Measurements from ENCODE around the gene SETDB1.

- TF ChIP-seq EHMT2 (IDR thresholded peaks at IDR 0.05; ENCODE audit: borderline replicate concordance, low read depth, low read length) (no peak), ZBTB49 (CRISPR knock-in tag; IDR thresholded peaks at IDR 0.05; ENCODE audit: borderline replicate concordance) (no peak), POLR2AphosphoS5 (IDR thresholded peaks at IDR 0.05; ENCODE audit: low read depth, low read length) (no peak), SMC3 (IDR thresholded peaks at IDR 0.05; ENCODE audit: low read length) (no peak), HDAC2 (CRISPR knock-in tag; IDR thresholded peaks at IDR 0.05) (no peak), PAX8 (CRISPR knock-in tag; IDR thresholded peaks at IDR 0.05; ENCODE audit: borderline replicate concordance) (no peak), RFX5 (IDR thresholded peaks at IDR 0.05; ENCODE audit: low read depth, low read length) (no peak), EZH2 (conservative IDR thresholded peaks at IDR 0.05; ENCODE audit: low read depth, low read length) (no peak), TP53 (CRISPR knock-in tag; conservative IDR thresholded peaks at IDR 0.05) (no peak), DDIT3 (CRISPR knock-in tag; IDR thresholded peaks at IDR 0.05) (no peak), BCL6 (CRISPR knock-in tag; IDR thresholded peaks at IDR 0.05) (no peak), SPEN (CRISPR knock-in tag; IDR thresholded peaks at IDR 0.05; ENCODE audit: low read depth) (no peak)
These were observed 13.5 kb upstream of the SETDB1 start for GRCh38 chr1:150912623-150913022.
